GM12878 (cell line): ENCODE results near the gene SNX7. TPM values are rescaled to one million over a fixed set of nuclear protein-coding genes. Genes with fewer than 3 reads are reported as not detected.
A peak's percentile ranks its signal among the peaks of the same experiment; 100 is the strongest.

Experiments
- ATAC-seq: fragments of 200-7000 bp; cut with Tn5 transposase; 3 replicates; pipeline ENCODE4 v1.9.1; 2020; ENCODE audit warnings: mild to moderate bottlenecking, moderate library complexity
- BruUV-seq: library from RNA; stranded (reverse); fragments of 400-500 nt; replicated peaks from 2 replicates; lab custom pipeline; 2021; lab: Mats Ljungman, UMichigan
- CTCF ChIA-PET: fragments of 300-600 bp; sonication (Branson Sonifier 250); formaldehyde crosslinking; extraction: SDS; loops from one replicate; lab custom pipeline; 2021; ENCODE audit warnings: inconsistent platforms; lab: Yijun Ruan, JAX
- POLR2A ChIA-PET: fragments of 350-600 bp; formaldehyde crosslinking; extraction: SDS; loops from one replicate; lab custom pipeline; 2021; ENCODE audit warnings: inconsistent platforms; lab: Charles Lee
- RAD21 ChIA-PET: fragments of 300-600 bp; sonication (Branson Sonifier 250); formaldehyde crosslinking; loops from one replicate; lab custom pipeline; 2023; ENCODE audit warnings: antibody characterized with exemption; ENCODE audit not compliant: unreplicated experiment; lab: Charles Lee
- SMC1A ChIA-PET: fragments of 300-600 bp; sonication (Branson Sonifier 250); formaldehyde crosslinking; loops from one replicate; lab custom pipeline; 2023; ENCODE audit not compliant: unreplicated experiment, uncharacterized antibody; lab: Charles Lee
- DNase-seq: peaks from one replicate; pipeline ENCODE4 v3.0.0-alpha.2; 2011; ENCODE audit warnings: low read depth, low spot score
- FAIRE-seq: peaks from 3 replicates; lab custom pipeline; 2011; peaks lifted over from hg19 to GRCh38; lab: Jason Lieb, UNC
- H2AFZ ChIP-seq: 2 replicates; pipeline ENCODE4 v1.6.0; 2011; ENCODE audit warnings: low read depth, low read length, control low read depth; ENCODE audit not compliant: control insufficient read depth
- H3K27ac ChIP-seq: 2 replicates; pipeline ENCODE4 v1.5.1; 2011; ENCODE audit warnings: control low read depth; ENCODE audit not compliant: control insufficient read depth, insufficient read depth
- H3K27me3 ChIP-seq, 2 experiments: replicated peaks in 1 of 2; 2 replicates each; pipeline versions ENCODE4 v1.6.0 to v1.6.1; 2011; ENCODE audit warnings: low read length in 1 of 2; ENCODE audit not compliant: control insufficient read depth in 2 of 2, insufficient read depth in 2 of 2
- H3K36me3 ChIP-seq, 2 experiments: 2 replicates each; pipeline ENCODE4 v1.5.1; 2011; ENCODE audit warnings: low read length in 1 of 2; ENCODE audit not compliant: control insufficient read depth in 2 of 2, insufficient read depth in 2 of 2
- H3K4me1 ChIP-seq: 2 replicates; pipeline ENCODE4 v1.6.1; 2011; ENCODE audit warnings: mild to moderate bottlenecking, low read length, moderate library complexity, mixed read lengths; ENCODE audit not compliant: control insufficient read depth, insufficient read depth
- H3K4me2 ChIP-seq: 2 replicates; pipeline ENCODE4 v1.6.0; 2011; ENCODE audit warnings: control low read depth; ENCODE audit not compliant: control insufficient read depth, insufficient read depth
- H3K4me3 ChIP-seq: fragments of 200-600 bp; sonication (generic); 2 replicates; pipeline ENCODE4 v1.5.1; 2016
- H3K79me2 ChIP-seq: 2 replicates; pipeline ENCODE4 v1.6.0; 2011; ENCODE audit warnings: low read length; ENCODE audit not compliant: control insufficient read depth, insufficient read depth
- H3K9ac ChIP-seq: 2 replicates; pipeline ENCODE4 v1.8.0; 2011; ENCODE audit warnings: low read length, control low read depth, mixed read lengths; ENCODE audit not compliant: control insufficient read depth, insufficient read depth
- H3K9me3 ChIP-seq: replicated peaks from 3 replicates; pipeline ENCODE4 v1.5.1; 2011; ENCODE audit warnings: mild to moderate bottlenecking, low read length; ENCODE audit not compliant: control insufficient read depth, insufficient read depth
- H4K20me1 ChIP-seq: 2 replicates; pipeline ENCODE4 v1.6.0; 2011; ENCODE audit not compliant: control insufficient read depth, insufficient read depth
- BRCA1 ChIP-seq: IDR thresholded peaks from 2 replicates; pipeline ENCODE4 v1.6.1; 2011; ENCODE audit warnings: low read depth, low read length, improper control_type of control experiment
- MTA2 ChIP-seq: fragments of 450-650 bp; IDR thresholded peaks from 2 replicates; pipeline ENCODE4 v1.6.1; 2016; ENCODE audit warnings: low read depth, mild to moderate bottlenecking, moderate library complexity
- SP1 ChIP-seq: IDR thresholded peaks from one replicate; pipeline ENCODE4 v1.6.1; 2011; ENCODE audit warnings: low read depth, low read length
- SREBF1 ChIP-seq: IDR thresholded peaks from 2 replicates; pipeline ENCODE4 v1.6.1; 2012; ENCODE audit warnings: mild to moderate bottlenecking, low read length
- ZNF592 ChIP-seq: fragments of 450-650 bp; IDR thresholded peaks from 2 replicates; pipeline ENCODE4 v1.6.1; 2017; ENCODE audit warnings: mild to moderate bottlenecking, moderate library complexity
- in situ Hi-C: fragments of 300-500 bp; cut with MboI; formaldehyde crosslinking; loops from 9 replicates; pipeline ENCODE4 v1.14.3; 2018; ENCODE audit warnings: mixed read lengths
- intact Hi-C: fragments of 100-400 bp; cut with micrococcal nuclease; formaldehyde crosslinking; loops from one replicate; pipeline ENCODE4 v1.14.2; 2022; ENCODE audit not compliant: unreplicated experiment
- polyA plus RNA-seq, 11 experiments: library from polyadenylated mRNA; depleted of rRNA in 4 of 11; unstranded in 6 of 11; stranded (reverse) in 5 of 11; fragments of >200 nt; fragmentation: Nextera tagmentation in 4 of 11; fragmentation: Illumina TruSeq in 1 of 11; extraction: Ambion mirVana in 4 of 11; extraction: Trizol in 1 of 11; gene quantifications; 1 replicate in 1 of 11; 2 replicates in 10 of 11; pipeline versions ENCODE4 v1.2.1 to v1.2.3, GENCODE V29; 2011 to 2016; ENCODE audit warnings: inconsistent platforms in 2 of 11, missing spikeins in 2 of 11, low read depth in 1 of 11
- total RNA-seq, 4 experiments: library from RNA; depleted of rRNA in 3 of 4; stranded (reverse); fragments of >200 nt in 3 of 4; fragmentation: Illumina TruSeq in 1 of 4; extraction: Trizol in 1 of 4; gene quantifications; 2 replicates each; pipeline versions ENCODE4 v1.2.1 to v1.2.3, GENCODE V29; 2013 to 2021
- TF ChIP-seq, protein P1 (sequence below): IDR thresholded peaks from 2 replicates; pipeline ENCODE4 v1.6.1; 2011; ENCODE audit warnings: low read depth, low read length, improper control_type of control experiment, borderline replicate concordance

Gene SNX7
- total and polyA plus RNA-seq, 10 of the 15 experiments (the other 5 are each of a cell fraction or from before 2014, with no cell fraction given), result 0.23 to 0.82 (median 0.34) TPM

GRCh38 chr1:98733782-98734112 lies 72.2 kb downstream of the SNX7 start (continued):
- TF ChIP-seq SREBF1 (no peak), SP1 (no peak), BRCA1 (no peak)
- TF ChIP-seq, protein P1, sequence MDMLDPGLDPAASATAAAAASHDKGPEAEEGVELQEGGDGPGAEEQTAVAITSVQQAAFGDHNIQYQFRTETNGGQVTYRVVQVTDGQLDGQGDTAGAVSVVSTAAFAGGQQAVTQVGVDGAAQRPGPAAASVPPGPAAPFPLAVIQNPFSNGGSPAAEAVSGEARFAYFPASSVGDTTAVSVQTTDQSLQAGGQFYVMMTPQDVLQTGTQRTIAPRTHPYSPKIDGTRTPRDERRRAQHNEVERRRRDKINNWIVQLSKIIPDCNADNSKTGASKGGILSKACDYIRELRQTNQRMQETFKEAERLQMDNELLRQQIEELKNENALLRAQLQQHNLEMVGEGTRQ, result no peak

- Histone ChIP-seq H3K9me3 (no peaks in the 10 kb centered on the region), H2AFZ (no peak overlapping the region), H3K4me3 (no peak overlapping the region), H3K9ac (no peak overlapping the region), H3K79me2 (no peaks in the 10 kb centered on the region), H3K4me2 (no peak overlapping the region), H3K4me1 (no peaks in the 10 kb centered on the region), H4K20me1 (no peaks in the 10 kb centered on the region), H3K27me3 (no peaks in the 10 kb centered on the region; a peak in 2 of 4 replicates), H3K27ac (no peak overlapping the region), H3K36me3 (no peaks in the 10 kb centered on the region)
- RAD21 ChIA-PET, result no interaction called here
- no TSS peak for BruUV-seq
- 0 out of 3 replicates have a peak, but pooled peaks have one; percentile 13 for ATAC-seq
- POLR2A ChIA-PET, result interaction anchor here (1.0 kb wide), 1 partner anchor 12 kb away, joined by 3 read pairs; no protein-coding TSS in a partner anchor
- FAIRE-seq, result no peak
- SMC1A ChIA-PET, result interaction anchor here (2.4 kb wide), 1 partner anchor 8 kb away, joined by 5 read pairs; no protein-coding TSS in a partner anchor
- intact Hi-C loops, result no loop called here
- CTCF ChIA-PET, result interaction anchor here (3.4 kb wide), 1 partner anchor 13 kb away, joined by 22 read pairs; no protein-coding TSS in a partner anchor
- in situ Hi-C loops, result no loop called here
- TF ChIP-seq ZNF592 (no peak), MTA2 (peak; percentile 17; the same call in 1 of the 2 replicates)
- DNase-seq, result no peak
These were observed 74.2 kb downstream of the SNX7 start for GRCh38 chr1:98735756-98736155.
